RKO (cell line): ENCODE data around the gene SLC16A6.
"Not testable (repeated sequence)": the region's sequence is repeated elsewhere in the genome, so short reads cannot be mapped to it uniquely, and the experiment has no call there.

Experiments used
- DNase-seq: peaks from one replicate; pipeline ENCODE4 v3.0.0-alpha.2; 2016; ENCODE audit warnings: low spot score

The SLC16A6 gene

DNA sequence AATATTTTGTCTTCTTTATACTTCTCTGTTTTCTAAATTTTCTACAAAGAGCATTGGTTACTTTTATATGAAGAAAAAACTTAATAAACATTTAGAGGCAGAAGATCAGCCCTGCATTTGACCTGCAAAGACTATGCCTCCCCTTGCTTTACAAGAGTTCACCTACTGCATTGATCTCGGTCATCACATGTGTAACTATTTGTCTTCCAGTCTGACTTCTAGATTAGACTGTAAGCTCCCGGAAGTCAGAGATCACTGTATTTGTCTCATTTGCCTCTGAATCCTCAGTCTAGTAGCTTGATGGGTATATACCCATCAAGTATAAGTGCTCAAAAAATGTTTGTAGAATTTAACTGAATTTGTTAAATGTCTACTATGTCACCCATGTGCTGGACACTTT is 70.7 kb downstream of the SLC16A6 start:
- DNase-seq, result not testable (repeated sequence)

GRCh38 chr17:68219429-68219828 is 71.5 kb downstream of the SLC16A6 start:
- not testable (repeated sequence) for DNase-seq
